ENCODE results near the gene ERH.

DNA sequence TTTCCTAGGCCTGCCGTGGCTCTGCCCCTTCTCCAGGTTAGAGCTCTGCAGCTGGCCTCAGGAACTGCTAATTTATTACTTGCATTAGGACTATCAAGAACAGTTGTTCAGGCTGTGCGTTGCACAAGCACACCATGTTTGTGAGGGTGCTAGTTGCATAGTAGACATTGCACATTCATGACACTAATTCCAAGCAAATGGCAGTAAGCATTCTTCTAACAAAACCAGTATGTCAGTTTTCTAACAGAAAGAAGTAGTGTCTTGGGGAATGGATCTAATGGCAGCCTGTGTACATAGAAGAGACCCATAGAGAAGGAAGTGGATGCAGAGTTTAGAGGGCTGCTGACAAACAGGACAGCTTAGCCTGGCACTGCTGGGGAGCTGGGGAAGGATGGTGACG, 53.9 kb downstream of the ERH start:
- TF ChIP-seq EZH2 (IDR thresholded peaks at IDR 0.05; ENCODE audit: borderline replicate concordance, low read depth, low read length, severe bottlenecking): no peak
- TF ChIP-seq JUN (IDR thresholded peaks at IDR 0.05; ENCODE audit: borderline replicate concordance, insufficient read depth, insufficient read length, low read depth): no peak
- TF ChIP-seq POLR2AphosphoS5 (IDR thresholded peaks at IDR 0.05; ENCODE audit: insufficient read depth, low read depth, low read length): no peak
- TF ChIP-seq, protein P1, sequence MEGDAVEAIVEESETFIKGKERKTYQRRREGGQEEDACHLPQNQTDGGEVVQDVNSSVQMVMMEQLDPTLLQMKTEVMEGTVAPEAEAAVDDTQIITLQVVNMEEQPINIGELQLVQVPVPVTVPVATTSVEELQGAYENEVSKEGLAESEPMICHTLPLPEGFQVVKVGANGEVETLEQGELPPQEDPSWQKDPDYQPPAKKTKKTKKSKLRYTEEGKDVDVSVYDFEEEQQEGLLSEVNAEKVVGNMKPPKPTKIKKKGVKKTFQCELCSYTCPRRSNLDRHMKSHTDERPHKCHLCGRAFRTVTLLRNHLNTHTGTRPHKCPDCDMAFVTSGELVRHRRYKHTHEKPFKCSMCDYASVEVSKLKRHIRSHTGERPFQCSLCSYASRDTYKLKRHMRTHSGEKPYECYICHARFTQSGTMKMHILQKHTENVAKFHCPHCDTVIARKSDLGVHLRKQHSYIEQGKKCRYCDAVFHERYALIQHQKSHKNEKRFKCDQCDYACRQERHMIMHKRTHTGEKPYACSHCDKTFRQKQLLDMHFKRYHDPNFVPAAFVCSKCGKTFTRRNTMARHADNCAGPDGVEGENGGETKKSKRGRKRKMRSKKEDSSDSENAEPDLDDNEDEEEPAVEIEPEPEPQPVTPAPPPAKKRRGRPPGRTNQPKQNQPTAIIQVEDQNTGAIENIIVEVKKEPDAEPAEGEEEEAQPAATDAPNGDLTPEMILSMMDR (IDR thresholded peaks at IDR 0.05; ENCODE audit: extremely low read depth in 1 of 2, insufficient read depth in 1 of 2, low read depth in 1 of 2, low read length in 2 of 2): no peak
